GM18517 (cell line): ENCODE data around the gene DUSP23.
A peak's percentile ranks its signal among the peaks of the same experiment; 100 is the strongest.

Source experiments
- ATAC-seq: cut with Tn5 transposase; IDR thresholded peaks from one replicate; pipeline ENCODE4 v1.9.1; 2021; ENCODE audit warnings: mild to moderate bottlenecking, moderate library complexity; ENCODE audit not compliant: unreplicated experiment

Gene DUSP23

DNA sequence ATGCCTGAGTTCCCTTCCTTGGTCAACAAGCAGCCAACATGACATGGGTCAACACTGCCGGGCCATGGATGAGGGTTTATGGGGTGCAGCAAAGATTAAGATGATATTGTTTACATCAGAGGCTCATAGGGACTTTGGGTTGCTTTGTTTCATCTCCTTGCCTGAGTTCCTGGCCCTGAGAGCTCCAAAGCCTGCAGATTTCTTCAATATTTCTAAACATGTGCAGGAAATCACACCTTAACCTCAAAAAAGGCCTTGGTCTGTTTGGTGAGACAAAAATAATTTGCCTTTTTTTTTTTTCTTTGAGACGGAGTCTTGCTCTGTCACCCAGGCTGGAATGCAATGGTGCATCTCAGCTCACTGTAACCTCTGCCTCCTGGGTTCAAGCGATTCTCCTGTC, 46.8 kb downstream of the DUSP23 start:
- no peak for ATAC-seq

DNA sequence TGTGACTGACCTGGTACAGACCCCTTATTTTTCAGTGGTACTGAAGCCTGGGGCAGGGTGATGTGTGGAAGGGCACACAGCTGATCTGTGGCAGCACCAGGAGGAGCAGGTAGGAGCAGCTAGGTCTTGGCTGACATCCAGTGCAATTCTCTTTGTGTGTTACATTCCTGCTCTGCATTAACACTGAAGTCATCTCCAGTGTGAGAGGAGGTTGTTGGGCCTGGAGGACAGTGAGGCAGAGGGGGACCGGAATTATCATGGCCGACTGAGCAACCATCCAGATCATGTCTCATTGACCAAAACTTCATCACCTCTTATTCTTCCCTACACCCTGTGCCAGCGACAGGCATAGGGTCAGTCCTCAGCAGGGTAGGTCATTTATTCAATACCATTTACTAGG, 47.4 kb downstream of the DUSP23 start:
- ATAC-seq: no peak

DNA sequence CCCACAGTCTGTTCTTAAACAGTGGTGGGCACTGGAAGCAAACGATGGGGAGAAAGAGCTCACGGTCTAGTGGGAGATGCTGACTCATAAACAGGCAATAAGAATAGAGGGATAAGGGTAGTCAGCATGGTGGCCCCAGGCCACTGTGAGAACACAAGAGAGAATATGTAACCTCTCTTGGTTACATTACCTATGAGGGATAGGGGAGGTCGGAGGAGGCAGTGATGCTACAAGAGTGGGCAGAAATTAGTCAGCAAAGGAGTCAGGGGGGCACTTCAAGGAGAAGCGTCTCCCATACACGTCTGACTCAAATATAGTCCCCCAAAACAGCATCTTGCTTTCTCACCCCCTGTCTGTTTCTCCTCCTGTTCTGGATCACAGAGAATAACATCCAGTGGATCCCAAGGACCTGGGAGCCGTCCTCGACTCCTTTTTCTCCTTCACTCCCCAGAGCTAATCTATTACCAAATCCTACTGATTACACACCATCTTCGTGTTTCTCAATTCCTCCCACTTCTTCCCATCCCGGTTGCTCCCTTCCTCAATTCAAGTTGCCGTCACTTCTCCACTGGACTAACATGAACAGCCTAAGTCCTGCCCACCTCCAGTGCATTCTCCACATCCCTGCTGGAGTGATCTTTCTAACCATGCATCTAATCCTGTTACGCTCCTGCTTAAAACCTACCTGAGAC, 48.0 kb downstream of the DUSP23 start:
- ATAC-seq: no peak

DNA sequence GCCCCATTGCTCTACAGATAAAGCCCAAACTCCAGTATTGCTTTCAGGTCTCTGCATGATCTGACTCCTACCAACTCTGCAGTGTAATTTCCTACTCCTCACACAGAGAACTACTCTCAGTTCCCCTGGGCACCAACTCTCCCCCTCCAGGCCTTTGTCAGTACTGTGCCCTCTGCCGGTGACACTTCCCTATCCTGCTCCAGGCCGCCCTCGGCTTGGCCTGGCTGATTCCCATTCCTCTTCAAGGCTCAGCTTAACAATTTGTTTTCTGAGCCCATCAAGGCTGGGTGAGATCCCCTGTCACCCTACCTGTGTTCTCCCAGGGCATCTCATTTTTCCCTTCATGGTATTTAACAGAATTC, 48.5 kb downstream of the DUSP23 start:
- ATAC-seq: peak; percentile 85

DNA sequence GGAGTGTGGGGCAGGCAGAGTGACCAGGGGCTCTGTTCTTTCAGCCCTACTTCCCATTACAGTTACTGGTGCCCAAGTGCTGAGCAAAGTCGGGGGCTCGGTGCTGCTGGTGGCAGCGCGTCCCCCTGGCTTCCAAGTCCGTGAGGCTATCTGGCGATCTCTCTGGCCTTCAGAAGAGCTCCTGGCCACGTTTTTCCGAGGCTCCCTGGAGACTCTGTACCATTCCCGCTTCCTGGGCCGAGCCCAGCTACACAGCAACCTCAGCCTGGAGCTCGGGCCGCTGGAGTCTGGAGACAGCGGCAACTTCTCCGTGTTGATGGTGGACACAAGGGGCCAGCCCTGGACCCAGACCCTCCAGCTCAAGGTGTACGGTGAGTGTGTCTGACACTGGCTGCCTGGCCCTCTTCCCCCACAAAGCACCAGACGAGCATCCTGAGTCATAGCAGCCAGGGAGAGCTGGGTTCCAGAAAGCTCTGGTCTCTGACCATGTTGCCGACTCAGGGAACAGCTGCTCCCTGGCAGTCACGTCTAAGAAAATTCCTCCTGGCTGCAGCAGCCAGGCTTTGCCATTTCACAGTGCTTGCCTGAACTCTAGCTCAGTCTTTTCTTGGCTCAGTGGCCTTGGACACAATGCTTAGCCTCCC, 49.2 kb downstream of the DUSP23 start:
- no peak for ATAC-seq

DNA sequence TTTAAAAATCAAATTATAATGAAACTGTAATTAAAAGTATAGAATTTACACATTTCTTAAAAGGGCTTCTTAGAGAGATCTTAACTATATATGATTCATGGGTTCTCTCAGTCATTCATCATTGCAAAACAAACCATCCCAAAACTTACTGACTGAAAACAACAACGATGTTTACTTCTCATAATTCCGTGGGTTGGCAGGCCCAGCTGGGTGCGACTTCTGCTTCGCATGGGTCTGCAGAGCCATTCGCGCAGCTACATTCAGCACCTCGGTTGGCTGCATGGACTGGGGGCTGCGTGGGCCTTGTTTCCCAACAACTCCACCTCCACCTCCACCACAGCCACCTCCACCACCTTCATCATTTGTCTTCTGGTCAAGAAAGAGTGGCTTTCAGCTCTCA, 50.0 kb downstream of the DUSP23 start:
- no peak for ATAC-seq

DNA sequence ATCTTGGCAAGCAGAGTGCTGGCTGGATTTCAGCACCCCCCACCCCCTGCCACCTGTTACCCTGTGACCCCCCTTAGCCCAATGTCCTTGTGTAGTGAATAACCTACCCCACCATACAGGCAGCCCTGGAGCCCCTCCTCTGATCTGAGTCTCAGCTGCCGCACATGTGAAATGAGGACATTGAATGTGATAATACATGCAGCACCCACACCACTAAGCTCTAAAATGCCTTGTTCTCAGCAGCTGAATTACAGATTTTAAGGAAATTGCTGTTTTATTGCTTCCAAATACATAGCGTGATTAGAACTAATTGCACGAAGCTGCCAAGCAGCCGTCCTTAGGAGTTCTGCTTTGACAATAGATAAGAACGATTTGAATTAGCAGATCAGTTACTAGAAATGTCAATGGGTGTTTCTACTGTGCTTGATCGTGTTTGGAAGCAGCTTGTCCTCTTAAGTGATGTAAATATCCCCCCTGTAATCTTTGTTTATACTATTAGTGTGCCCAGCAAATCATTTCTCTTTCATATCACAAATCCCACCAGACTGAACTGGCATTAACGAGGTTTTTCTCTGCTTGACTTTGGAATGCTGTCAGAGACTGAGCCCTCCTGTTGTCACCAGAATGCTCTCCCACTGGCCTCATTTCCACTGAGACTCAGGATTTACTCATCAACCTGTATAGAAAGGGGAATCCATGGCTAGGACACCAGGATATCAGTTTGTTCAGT, 50.8 kb downstream of the DUSP23 start:
- ATAC-seq: no peak
